Activated naive CD4-positive, alpha-beta T cell treated with Interleukin-2 at 50 U/mL for 16 hours (primary cell): ENCODE measurements around the gene THAP4.
"Not testable (repeated sequence)": the region's sequence is repeated elsewhere in the genome, so short reads cannot be mapped to it uniquely, and the experiment has no call there.

ENCODE experiments used
- DNase-seq: peaks from one replicate; pipeline ENCODE4 v3.0.0-alpha.2; 2020

Gene THAP4

DNA sequence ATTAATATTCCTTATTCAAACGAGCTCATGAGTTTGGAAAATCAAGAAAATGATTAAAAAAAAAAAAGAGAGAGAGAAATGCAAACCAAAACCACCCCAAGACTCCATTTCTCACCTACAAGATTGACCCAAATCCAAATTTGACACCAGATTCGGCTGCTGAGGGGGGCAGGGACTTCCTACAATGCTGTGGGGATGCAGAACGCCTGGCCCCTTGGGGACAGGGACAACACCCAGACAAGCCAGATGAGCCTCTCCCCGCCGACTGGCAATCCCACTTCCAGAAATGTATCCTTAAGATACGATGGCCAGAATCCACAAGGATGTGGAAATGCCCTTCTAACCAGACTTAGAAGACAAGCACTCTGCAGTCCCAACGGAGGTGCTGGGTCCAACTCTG is 57.7 kb downstream of the THAP4 start:
- no peak for DNase-seq

GRCh38 chr2:241577413-241578122 is 59.4 kb downstream of the THAP4 start:
- DNase-seq, result no peak

DNA sequence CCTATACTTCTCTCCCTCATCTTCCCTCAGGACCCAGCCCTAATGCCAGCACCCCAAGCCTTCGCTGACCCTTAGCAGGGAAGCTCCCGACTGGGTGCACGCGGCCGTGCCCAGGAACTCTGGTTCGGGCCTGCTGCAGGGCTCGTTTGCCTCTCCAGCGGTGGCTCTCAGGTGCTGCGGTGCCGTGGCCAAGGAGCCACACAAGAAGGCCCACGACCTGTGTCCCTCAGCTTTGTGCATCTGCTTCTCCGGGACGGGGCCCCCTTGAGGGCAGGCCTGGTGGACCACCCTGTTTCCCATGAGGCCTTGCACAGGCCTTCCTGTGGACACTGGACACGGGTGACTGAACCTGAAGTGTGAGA is 60.7 kb downstream of the THAP4 start:
- DNase-seq, result no peak

GRCh38 chr2:241575624-241576292 is 61.2 kb downstream of the THAP4 start:
- DNase-seq, result no peak

DNA sequence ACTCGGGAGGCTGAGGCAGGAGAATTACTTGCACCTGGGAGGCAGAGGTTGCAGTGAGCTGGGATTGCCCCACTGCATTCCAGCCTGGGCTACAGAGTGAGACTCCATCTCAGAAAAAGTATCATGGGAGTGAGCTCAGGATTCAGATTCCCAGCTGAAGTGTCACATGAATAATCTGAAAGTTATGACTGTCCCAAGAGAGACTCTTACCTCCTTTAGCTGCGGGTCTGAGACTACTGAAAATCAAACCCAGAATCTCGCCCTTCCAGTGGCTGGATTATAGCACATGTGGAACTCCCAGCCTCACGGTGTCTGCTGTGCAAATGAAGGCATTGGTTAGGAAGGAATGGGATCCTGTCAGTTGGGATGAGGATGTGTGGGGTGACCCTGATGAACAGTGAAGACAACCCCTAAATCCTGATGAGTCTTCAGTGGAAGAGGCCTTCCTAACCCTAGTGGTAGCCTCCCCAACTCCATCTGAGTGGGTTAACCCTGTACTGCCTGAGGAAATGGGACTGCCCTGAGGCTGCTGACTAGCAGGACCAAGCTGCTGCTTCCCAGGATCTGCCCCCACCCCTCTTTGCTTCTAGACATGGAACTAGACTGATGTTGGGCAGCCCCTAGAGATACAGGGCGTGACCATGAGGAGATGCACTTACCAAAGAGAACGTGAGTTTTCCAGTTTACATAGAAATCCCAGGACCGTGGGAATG is 61.9 kb downstream of the THAP4 start:
- DNase-seq, result no peak

DNA sequence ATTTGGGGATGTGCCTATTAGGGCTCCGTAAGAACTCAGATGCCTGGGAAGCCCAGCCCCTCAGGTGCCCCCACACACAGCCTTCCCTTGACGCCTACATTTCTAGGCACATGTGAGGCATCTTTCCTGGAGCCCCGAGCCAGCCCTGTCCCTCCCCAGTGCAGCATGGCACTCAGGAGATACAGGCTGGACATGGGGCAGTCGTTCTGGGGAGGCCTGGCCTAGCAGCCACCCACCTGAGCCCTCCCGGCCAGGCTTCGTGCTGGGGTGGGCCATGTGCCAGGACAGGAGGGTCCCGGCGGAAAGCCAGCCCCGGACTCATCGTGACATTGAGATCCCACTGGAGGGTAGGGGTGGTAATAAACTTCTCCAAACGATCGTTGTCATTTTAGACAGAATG is 63.2 kb downstream of the THAP4 start:
- DNase-seq, result no peak

DNA sequence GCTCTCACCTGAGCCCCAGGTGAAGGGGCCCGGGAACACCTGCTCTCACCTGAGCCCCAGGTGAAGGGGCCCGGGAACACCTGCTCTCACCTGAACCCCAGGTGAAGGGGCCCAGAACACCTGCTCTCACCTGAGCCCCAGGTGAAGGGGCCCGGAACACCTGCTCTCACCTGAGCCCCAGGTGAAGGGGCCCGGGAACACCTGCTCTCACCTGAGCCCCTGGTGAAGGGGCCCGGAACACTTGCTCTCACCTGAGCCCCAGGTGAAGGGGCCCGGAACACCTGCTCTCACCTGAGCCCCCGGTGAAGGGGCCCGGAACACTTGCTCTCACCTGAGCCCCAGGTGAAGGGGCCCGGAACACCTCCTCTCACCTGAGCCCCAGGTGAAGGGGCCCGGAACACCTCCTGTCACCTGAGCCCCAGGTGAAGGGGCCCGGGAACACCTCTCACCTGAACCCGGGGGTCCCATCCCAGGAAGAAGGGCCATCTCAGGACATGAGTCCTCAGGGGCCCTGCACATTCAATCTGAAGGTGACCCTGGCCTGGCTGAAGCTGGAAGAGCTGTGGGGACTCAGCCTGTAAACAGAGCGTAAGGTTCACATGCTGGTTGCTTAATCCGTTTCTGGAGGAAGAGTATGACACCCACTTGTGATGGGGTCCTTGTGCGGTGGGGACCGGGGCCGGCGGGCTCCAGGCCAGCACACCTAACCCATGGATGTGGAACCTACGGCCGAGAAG is 63.9 kb downstream of the THAP4 start:
- DNase-seq, result not testable (repeated sequence)

GRCh38 chr2:241571821-241572620 is 64.9 kb downstream of the THAP4 start:
- no peak for DNase-seq

DNA sequence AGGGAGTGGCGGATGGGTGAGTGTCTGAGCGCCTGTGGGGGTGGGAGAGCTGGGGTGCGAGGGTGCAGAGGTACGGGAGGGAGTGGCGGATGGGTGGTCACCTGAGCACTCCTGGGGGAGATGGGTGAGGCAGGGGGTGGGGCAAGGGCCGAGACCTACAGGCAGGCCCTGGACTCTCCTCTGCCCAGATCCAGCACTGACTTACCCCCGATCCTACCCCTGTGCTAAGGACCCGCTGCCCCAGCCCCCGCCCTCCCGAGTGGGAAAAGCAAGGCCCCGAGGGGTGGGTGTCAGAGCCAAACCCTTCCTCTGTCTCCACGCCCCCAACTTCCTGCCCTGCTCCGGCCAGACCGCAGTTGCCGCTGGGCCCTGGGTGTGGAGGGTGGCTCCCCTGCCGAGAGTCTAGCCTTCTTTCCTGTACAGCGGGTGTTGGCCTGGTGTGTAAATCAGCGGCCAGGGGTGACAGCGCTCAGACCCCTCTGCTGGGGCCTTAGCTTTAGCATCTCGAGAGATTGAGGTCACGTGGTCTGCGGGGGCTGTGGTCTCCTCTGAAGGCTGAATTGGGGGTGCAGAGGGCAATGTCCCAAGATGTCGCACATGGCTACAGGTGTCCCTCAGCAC is 65.9 kb downstream of the THAP4 start:
- no peak for DNase-seq

GRCh38 chr2:241569831-241570281 is 67.1 kb downstream of the THAP4 start:
- DNase-seq, result no peak

GRCh38 chr2:241568726-241569125 is 68.2 kb downstream of the THAP4 start:
- DNase-seq, result no peak

DNA sequence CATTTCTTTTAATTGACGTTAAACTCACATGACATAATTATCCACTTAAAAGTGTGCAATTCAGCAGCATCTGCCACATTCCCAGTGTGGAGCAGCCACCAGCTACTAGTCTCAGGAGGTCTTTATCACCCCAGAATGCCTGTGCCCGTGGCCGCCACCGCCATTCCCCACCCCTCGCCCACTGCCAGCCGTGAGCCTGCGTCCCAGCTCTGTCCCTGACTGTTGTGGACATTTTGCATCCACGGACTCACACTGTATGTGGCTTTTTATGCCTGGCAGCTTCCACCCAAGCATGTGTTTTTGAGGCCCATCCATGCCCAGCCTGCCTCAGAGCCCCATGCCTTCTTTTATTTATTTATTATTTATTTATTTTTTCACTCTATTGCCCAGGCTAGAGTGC is 69.2 kb downstream of the THAP4 start:
- no peak for DNase-seq

GRCh38 chr2:241567266-241567665 is 69.7 kb downstream of the THAP4 start:
- not testable (repeated sequence) for DNase-seq

DNA sequence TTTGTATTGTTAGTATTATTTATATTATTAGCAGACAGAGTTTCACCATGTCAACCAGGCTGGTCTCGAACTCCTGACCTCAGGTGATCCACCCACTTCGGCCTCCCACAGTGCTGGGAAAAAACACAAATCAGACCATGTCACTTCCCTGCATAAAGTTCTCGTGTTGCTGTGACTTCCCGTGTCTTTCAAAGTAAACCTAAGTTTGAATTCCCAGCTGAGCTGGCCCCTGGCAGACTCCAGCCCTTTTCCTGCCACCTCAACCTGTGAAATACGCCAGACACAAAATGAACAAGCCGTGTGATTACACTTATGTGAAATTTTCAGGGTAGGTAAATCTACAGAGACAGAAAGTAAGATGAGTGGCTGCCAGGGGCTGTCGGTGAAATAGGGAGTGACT is 70.5 kb downstream of the THAP4 start:
- no peak for DNase-seq

- not testable (repeated sequence) for DNase-seq
Measured at GRCh38 chr2:241566021-241566420, 70.9 kb downstream of the THAP4 start.

DNA sequence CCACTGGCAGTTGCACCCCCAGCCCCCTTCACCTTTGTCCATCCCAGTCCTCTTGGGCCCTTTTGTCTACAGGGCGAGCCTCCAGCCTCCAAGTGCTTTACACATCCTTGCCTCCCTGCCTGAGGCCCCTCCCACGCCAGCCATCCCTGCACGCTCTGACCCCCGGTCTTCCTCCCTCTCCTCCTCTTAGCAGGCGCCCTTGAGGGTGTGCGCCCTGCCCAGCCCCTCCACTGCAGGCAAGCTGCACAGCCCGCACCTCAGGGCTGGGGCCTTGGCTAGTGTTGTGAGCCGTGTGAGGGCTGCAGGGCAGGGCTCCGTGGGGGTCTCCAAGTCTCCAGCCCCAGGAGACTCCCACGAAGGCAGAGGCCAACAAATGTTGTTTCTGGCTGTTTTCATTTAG is 71.5 kb downstream of the THAP4 start:
- DNase-seq, result no peak

DNA sequence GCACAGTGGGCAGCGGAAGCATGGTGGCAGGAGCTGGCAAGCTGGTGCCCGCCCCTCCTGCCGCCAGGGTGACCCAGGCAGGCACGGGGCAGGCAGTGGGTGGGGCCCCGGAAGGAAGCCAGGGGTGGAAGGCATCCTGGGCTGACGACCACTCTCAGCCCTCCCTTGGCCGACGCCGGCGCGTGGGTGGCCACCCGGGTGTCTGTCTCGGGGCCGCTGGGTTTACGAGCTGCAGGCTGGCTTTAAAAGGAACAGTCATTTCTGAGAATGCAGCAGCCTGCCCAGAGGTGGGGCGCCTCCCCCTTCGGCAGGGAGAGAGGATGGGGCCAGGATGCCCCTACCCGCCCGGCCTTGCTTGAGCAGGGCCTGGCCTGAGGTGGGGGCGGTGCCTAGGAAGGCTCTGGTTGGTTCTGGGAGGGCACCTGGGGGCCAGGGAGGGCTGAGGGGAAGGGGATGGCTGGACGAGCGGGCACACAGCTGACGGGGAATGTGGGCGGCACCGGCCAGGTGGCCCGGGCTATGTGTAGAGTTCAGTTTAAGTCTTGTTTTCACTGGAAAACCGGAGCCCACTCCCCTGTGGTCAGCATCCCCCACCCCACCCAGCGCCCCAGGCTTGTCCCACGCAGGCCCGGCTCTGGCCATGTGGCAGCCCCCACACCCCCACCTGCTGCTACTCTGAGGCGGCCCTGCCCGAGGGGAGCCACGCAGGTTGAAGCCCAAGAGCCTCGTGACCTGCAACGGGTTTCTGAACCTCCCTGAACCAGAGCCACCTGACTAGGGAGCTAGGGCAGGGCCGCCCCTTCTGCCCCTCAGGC is 72.2 kb downstream of the THAP4 start:
- DNase-seq, result no peak

DNA sequence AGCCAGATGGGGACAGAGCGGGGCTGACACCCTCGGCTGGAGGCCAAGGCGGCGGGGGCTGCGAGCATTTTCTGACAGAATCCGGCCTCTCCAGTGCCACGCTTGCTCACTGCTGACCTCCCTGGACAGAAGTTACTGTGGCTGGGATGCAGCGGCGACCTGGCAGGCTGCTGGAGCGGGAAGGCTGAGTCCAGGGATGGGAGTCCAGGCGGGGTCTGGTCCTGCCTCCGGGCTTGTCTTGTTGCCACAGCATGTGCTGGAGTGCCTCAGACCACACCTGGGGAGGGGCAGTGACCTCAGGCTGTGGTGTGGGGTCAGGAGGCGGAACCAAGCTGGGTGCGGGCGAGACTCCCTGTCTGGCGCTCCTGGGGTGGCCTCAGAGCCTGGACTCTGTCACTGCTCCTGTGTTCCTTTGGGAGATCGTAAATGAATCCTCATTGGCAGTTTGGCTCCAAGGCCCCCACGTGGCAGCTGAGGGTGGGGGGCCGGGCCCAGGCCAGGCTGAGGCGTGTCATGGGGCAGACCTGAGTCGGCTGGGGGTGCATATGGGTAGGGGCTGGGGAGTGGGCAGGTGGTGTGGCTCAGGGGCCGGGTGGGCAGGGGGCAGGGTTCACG is 72.9 kb downstream of the THAP4 start:
- DNase-seq, result no peak

DNA sequence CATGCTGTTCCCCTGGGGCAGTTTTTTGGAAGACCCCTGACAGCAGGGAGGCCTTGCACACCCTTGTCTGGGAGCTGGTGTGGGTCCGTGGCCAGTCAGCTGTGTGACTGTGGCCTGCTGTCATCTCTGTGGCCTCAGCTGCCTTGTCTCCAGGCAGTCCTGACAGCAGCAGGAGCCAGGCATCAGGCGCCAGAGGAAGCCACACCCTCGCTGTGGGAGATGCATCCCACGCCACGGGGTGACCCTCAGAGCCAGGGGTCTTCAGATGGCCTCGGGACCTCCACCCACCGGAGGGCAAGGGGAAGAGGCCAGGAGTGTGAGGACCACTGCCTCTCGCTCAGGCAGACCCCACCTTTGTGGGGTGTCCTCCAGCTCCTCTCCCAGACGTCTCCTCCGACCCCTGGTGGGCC is 73.4 kb downstream of the THAP4 start:
- DNase-seq, result no peak

GRCh38 chr2:241563031-241563507 is 73.9 kb downstream of the THAP4 start:
- no peak for DNase-seq
